Brain microvascular endothelial cell (primary cell): ENCODE results near the gene TAS2R41.

ENCODE experiments used
- DNase-seq: peaks from one replicate; pipeline ENCODE4 v3.0.0-alpha.2; 2020
- H3K27ac ChIP-seq: fragments of 250-450 bp; sonication (Bioruptor Pico); 2 replicates; pipeline ENCODE4 v1.5.1; 2020; ENCODE audit warnings: mild to moderate bottlenecking, moderate library complexity
- H3K27me3 ChIP-seq: fragments of 250-450 bp; sonication (Bioruptor Pico); replicated peaks from 2 replicates; pipeline ENCODE4 v1.5.1; 2020; ENCODE audit warnings: mild to moderate bottlenecking
- H3K36me3 ChIP-seq: fragments of 250-450 bp; sonication (Bioruptor Pico); replicated peaks from 2 replicates; pipeline ENCODE4 v1.5.1; 2020; ENCODE audit warnings: mild to moderate bottlenecking
- H3K4me3 ChIP-seq: 2 replicates; pipeline ENCODE4 v1.5.1; 2011; ENCODE audit warnings: low read depth, mild to moderate bottlenecking, control low read depth, low read length, moderate library complexity
- CTCF ChIP-seq: IDR thresholded peaks from 2 replicates; pipeline ENCODE4 v1.5.1; 2011; ENCODE audit warnings: low read depth, mild to moderate bottlenecking, moderate library complexity, low read length, control low read depth, inconsistent platforms; ENCODE audit errors: missing control alignments
- in situ Hi-C: cut with HindIII; loops from 2 replicates; pipeline ENCODE4 v1.10.0; 2017; ENCODE audit warnings: low sequenced_read_pairs, low pct_ligation_motif_present

The TAS2R41 gene

GRCh38 chr7:143451746-143452145, 25.9 kb upstream of the TAS2R41 start:
- no peak overlapping the region for H3K27ac ChIP-seq
- H3K36me3 ChIP-seq: no peaks in the 10 kb centered on the region
- in situ Hi-C loops: no loop called here
- no peak for TF ChIP-seq CTCF
- H3K27me3 ChIP-seq: no peaks in the 10 kb centered on the region
- no peak overlapping the region for H3K4me3 ChIP-seq
- no peak for DNase-seq

DNA sequence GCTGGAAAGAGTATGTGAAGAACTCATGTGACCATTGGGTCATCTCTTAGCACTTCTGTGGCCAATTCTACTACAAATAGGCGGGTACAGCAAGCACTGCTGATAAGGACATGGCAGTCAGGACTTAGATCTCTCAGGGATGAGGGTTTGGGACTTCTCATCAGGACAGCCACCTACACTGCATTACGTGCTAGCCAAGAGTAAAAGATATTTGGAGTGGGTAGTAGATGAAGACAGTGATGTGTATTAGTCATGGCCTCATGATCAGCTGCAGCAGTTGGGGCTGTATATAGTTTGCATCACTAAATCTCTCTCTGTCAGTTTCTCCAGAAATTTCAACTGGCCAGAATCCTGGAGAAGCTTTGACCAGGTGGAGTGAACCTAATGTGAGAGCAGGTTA, 25.2 kb upstream of the TAS2R41 start:
- TF ChIP-seq CTCF: no peak
- in situ Hi-C loops: no loop called here
- DNase-seq: no peak

DNA sequence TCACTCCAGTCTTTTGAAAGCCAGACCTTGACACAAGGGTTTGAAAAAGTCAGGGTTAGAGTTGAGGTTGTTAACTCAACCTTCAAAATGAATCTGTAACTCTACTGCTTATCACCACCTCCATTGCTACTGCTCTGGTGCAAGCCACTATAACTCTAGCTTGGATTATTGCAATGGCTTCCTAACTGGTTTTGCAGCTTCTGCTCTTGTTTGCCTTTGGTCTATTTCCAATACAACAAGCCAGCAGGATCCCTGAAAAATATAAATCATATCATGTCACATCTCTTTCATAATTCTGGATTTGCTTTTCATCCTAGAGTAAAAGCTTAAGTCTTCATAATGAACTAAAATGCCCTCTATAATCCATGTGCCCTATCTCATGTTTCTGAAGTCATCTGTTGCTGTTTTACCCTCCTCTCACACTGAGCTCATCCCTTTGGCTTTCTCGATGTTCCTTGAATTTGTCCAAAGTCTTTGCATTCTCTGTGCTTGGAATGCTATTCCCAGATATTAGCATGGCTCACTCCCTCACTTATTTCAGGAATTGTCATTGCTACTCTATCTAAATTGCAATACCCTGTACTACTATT, 23.5 kb upstream of the TAS2R41 start:
- H3K27ac ChIP-seq: no peak overlapping the region
- no peak for TF ChIP-seq CTCF
- no peak overlapping the region for H3K4me3 ChIP-seq
- in situ Hi-C loops: no loop called here
- H3K36me3 ChIP-seq: no peaks in the 10 kb centered on the region
- H3K27me3 ChIP-seq: no peaks in the 10 kb centered on the region
- DNase-seq: no peak

More for the DNA sequence above, 25.2 kb upstream of the TAS2R41 start:
- no peak overlapping the region for H3K27ac ChIP-seq
- H3K27me3 ChIP-seq: no peaks in the 10 kb centered on the region
- no peaks in the 10 kb centered on the region for H3K36me3 ChIP-seq
- H3K4me3 ChIP-seq: no peak overlapping the region

- no peak overlapping the region for H3K27ac ChIP-seq
- H3K27me3 ChIP-seq: no peaks in the 10 kb centered on the region
- TF ChIP-seq CTCF: no peak
- DNase-seq: no peak
- in situ Hi-C loops: no loop called here
- no peaks in the 10 kb centered on the region for H3K36me3 ChIP-seq
- H3K4me3 ChIP-seq: no peak overlapping the region
Measured at GRCh38 chr7:143455491-143455890, 22.2 kb upstream of the TAS2R41 start.

DNA sequence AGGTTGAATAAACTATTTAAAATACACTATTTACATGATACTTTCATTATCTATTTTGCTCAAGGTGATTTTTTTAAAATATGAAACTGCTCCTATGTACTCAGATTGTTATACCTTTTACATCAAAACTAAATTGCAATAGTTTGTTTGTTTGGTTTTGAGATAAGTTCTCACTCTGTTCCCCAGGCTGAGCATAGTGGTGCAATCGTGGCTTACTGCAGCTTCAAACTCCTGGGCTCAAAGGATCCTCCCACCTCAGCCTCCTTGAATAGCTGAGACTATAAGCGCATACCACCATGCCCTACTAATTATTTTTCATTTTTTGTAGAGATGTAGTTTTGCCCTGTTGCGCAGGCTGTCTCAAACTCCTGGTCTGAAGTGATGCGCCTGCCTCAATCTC, 21.7 kb upstream of the TAS2R41 start:
- H3K27me3 ChIP-seq: no peaks in the 10 kb centered on the region
- H3K36me3 ChIP-seq: no peaks in the 10 kb centered on the region
- TF ChIP-seq CTCF: no peak
- in situ Hi-C loops: no loop called here
- H3K4me3 ChIP-seq: no peak overlapping the region
- H3K27ac ChIP-seq: no peak overlapping the region
- no peak for DNase-seq
